ENCODE data around the gene STX2. TPM values are rescaled to one million over a fixed set of nuclear protein-coding genes. Genes with fewer than 3 reads are reported as not detected.

Gene STX2
- total and polyA plus RNA-seq, 10 of the 15 experiments (the other 5 are each of a cell fraction or from before 2014, with no cell fraction given): 6.0 to 22.2 (median 10.0) TPM

DNA sequence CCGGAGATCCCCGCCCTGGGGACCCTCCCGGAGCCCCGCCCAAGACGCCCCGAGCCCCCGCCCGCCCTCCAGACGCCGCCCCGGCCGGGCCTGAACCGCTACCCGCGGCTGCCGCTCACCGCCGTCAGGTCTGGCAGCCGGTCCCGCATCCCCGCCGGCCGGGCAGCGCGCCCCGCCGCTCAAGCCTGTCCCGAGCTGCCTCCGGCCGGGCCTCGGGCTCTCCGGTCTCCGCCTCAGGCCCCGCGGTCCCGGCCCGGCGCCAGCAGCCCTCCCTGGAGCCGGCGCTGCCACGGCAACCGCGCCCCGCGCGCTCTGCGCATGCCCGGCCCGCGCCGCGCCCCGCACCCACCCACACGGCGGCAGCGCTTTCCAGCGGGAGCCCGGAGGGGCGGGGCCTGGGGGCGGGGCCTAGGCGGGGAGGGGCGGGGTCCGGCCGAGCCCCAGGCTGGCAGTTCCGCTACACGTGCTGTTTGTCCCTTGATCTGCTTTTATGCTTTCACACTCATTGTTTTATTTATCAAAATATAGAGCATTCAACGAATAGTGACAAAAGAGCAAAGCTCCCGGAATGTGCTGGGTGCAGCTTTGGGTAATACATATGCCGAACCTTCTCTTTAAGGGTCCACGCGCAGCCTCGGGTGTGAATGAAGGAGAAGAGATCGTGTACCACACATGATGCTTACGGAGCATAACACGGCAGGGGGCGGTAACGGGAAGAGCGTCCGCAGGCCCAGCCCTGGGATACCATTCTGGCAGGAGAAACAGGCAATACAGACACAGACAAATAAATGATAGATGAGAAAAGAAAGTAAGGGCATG lies at the start of gene STX2 (continued):
- TF ChIP-seq ZNF274 (IDR thresholded peaks at IDR 0.05; ENCODE audit: insufficient read depth, insufficient read length): no peak
- peak; percentile 52; the same call in 1 of the 2 replicates for TF ChIP-seq LARP7 (IDR thresholded peaks at IDR 0.05)
- TF ChIP-seq SUZ12 (IDR thresholded peaks at IDR 0.05; ENCODE audit: unreplicated experiment): no peak
- no peak for TF ChIP-seq ZBED1 (IDR thresholded peaks at IDR 0.05; ENCODE audit: borderline replicate concordance)
- TF ChIP-seq BHLHE40 (IDR thresholded peaks at IDR 0.05; ENCODE audit: borderline replicate concordance in 1 of 2, low read depth in 2 of 2, low read length in 1 of 2): peak; percentile 62 to 72; a peak in 3 of 4 replicates
- no peak for TF ChIP-seq CBX5 (IDR thresholded peaks at IDR 0.05; ENCODE audit: low read depth)
- TF ChIP-seq, protein P1, sequence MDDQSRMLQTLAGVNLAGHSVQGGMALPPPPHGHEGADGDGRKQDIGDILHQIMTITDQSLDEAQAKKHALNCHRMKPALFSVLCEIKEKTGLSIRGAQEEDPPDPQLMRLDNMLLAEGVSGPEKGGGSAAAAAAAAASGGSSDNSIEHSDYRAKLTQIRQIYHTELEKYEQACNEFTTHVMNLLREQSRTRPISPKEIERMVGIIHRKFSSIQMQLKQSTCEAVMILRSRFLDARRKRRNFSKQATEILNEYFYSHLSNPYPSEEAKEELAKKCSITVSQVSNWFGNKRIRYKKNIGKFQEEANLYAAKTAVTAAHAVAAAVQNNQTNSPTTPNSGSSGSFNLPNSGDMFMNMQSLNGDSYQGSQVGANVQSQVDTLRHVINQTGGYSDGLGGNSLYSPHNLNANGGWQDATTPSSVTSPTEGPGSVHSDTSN (IDR thresholded peaks at IDR 0.05; ENCODE audit: insufficient replicate concordance, low read depth, low read length): no peak
- TF ChIP-seq CBFB (IDR thresholded peaks at IDR 0.05; ENCODE audit: low read depth): no peak
- TF ChIP-seq, protein P2, sequence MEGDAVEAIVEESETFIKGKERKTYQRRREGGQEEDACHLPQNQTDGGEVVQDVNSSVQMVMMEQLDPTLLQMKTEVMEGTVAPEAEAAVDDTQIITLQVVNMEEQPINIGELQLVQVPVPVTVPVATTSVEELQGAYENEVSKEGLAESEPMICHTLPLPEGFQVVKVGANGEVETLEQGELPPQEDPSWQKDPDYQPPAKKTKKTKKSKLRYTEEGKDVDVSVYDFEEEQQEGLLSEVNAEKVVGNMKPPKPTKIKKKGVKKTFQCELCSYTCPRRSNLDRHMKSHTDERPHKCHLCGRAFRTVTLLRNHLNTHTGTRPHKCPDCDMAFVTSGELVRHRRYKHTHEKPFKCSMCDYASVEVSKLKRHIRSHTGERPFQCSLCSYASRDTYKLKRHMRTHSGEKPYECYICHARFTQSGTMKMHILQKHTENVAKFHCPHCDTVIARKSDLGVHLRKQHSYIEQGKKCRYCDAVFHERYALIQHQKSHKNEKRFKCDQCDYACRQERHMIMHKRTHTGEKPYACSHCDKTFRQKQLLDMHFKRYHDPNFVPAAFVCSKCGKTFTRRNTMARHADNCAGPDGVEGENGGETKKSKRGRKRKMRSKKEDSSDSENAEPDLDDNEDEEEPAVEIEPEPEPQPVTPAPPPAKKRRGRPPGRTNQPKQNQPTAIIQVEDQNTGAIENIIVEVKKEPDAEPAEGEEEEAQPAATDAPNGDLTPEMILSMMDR (IDR thresholded peaks at IDR 0.05 in 2 of 3, conservative IDR thresholded peaks at IDR 0.05 in 1 of 3; ENCODE audit: control insufficient read depth in 2 of 3, extremely low read depth in 1 of 3, insufficient read depth in 1 of 3, low read depth in 3 of 3, low read length in 3 of 3): no peak
- TF ChIP-seq RBBP5 (conservative IDR thresholded peaks at IDR 0.05): no peak
- TF ChIP-seq, protein P3, sequence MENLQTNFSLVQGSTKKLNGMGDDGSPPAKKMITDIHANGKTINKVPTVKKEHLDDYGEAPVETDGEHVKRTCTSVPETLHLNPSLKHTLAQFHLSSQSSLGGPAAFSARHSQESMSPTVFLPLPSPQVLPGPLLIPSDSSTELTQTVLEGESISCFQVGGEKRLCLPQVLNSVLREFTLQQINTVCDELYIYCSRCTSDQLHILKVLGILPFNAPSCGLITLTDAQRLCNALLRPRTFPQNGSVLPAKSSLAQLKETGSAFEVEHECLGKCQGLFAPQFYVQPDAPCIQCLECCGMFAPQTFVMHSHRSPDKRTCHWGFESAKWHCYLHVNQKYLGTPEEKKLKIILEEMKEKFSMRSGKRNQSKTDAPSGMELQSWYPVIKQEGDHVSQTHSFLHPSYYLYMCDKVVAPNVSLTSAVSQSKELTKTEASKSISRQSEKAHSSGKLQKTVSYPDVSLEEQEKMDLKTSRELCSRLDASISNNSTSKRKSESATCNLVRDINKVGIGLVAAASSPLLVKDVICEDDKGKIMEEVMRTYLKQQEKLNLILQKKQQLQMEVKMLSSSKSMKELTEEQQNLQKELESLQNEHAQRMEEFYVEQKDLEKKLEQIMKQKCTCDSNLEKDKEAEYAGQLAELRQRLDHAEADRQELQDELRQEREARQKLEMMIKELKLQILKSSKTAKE (IDR thresholded peaks at IDR 0.05; ENCODE audit: low read depth, poor library complexity, severe bottlenecking): no peak
- no peak for TF ChIP-seq NFYB (IDR thresholded peaks at IDR 0.05; ENCODE audit: insufficient read depth, low read depth, low read length)
- no peak for TF ChIP-seq NFIC (IDR thresholded peaks at IDR 0.05; ENCODE audit: low read depth, low read length)
- no peak for TF ChIP-seq MYC (IDR thresholded peaks at IDR 0.05; ENCODE audit: insufficient read depth, insufficient read length, insufficient replicate concordance, low read length, severe bottlenecking)
- TF ChIP-seq SMAD1 (IDR thresholded peaks at IDR 0.05; ENCODE audit: low read depth, partially characterized antibody): no peak
- no peak for TF ChIP-seq SMARCA5 (IDR thresholded peaks at IDR 0.05)
- TF ChIP-seq, protein P4, sequence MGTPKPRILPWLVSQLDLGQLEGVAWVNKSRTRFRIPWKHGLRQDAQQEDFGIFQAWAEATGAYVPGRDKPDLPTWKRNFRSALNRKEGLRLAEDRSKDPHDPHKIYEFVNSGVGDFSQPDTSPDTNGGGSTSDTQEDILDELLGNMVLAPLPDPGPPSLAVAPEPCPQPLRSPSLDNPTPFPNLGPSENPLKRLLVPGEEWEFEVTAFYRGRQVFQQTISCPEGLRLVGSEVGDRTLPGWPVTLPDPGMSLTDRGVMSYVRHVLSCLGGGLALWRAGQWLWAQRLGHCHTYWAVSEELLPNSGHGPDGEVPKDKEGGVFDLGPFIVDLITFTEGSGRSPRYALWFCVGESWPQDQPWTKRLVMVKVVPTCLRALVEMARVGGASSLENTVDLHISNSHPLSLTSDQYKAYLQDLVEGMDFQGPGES (IDR thresholded peaks at IDR 0.05): no peak
- TF ChIP-seq JUNB (IDR thresholded peaks at IDR 0.05): no peak
- TF ChIP-seq WRNIP1 (IDR thresholded peaks at IDR 0.05; ENCODE audit: borderline replicate concordance, low read depth, low read length): no peak
- TF ChIP-seq, protein P5, sequence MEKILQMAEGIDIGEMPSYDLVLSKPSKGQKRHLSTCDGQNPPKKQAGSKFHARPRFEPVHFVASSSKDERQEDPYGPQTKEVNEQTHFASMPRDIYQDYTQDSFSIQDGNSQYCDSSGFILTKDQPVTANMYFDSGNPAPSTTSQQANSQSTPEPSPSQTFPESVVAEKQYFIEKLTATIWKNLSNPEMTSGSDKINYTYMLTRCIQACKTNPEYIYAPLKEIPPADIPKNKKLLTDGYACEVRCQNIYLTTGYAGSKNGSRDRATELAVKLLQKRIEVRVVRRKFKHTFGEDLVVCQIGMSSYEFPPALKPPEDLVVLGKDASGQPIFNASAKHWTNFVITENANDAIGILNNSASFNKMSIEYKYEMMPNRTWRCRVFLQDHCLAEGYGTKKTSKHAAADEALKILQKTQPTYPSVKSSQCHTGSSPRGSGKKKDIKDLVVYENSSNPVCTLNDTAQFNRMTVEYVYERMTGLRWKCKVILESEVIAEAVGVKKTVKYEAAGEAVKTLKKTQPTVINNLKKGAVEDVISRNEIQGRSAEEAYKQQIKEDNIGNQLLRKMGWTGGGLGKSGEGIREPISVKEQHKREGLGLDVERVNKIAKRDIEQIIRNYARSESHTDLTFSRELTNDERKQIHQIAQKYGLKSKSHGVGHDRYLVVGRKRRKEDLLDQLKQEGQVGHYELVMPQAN (conservative IDR thresholded peaks at IDR 0.05): 0 out of 2 replicates have a peak, but pooled peaks have one; percentile 54
- TF ChIP-seq SRF (IDR thresholded peaks at IDR 0.05; ENCODE audit: low read depth in 2 of 2, low read length in 2 of 2): no peak

All from GM12878 (cell line).